ENCODE measurements around the gene IFT122.
A peak's percentile ranks its signal among the peaks of the same experiment; 100 is the strongest.
"Not testable (repeated sequence)": the region's sequence is repeated elsewhere in the genome, so short reads cannot be mapped to it uniquely, and the experiment has no call there.

IFT122 gene, protein sequence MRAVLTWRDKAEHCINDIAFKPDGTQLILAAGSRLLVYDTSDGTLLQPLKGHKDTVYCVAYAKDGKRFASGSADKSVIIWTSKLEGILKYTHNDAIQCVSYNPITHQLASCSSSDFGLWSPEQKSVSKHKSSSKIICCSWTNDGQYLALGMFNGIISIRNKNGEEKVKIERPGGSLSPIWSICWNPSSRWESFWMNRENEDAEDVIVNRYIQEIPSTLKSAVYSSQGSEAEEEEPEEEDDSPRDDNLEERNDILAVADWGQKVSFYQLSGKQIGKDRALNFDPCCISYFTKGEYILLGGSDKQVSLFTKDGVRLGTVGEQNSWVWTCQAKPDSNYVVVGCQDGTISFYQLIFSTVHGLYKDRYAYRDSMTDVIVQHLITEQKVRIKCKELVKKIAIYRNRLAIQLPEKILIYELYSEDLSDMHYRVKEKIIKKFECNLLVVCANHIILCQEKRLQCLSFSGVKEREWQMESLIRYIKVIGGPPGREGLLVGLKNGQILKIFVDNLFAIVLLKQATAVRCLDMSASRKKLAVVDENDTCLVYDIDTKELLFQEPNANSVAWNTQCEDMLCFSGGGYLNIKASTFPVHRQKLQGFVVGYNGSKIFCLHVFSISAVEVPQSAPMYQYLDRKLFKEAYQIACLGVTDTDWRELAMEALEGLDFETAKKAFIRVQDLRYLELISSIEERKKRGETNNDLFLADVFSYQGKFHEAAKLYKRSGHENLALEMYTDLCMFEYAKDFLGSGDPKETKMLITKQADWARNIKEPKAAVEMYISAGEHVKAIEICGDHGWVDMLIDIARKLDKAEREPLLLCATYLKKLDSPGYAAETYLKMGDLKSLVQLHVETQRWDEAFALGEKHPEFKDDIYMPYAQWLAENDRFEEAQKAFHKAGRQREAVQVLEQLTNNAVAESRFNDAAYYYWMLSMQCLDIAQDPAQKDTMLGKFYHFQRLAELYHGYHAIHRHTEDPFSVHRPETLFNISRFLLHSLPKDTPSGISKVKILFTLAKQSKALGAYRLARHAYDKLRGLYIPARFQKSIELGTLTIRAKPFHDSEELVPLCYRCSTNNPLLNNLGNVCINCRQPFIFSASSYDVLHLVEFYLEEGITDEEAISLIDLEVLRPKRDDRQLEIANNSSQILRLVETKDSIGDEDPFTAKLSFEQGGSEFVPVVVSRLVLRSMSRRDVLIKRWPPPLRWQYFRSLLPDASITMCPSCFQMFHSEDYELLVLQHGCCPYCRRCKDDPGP
- long read RNA-seq, transcript IFT122-202 (29 exons, 3,841 nt) = major isoform, 77 of 372 reads
- long read RNA-seq, transcript IFT122-204 (27 exons, 3,569 nt) = minor isoform, 36 of 372 reads
- long read RNA-seq, partial matches to known transcripts = 21 of 372 reads
- long read RNA-seq, other reads (novel, unspliced or antisense) = 235 of 372 reads

DNA sequence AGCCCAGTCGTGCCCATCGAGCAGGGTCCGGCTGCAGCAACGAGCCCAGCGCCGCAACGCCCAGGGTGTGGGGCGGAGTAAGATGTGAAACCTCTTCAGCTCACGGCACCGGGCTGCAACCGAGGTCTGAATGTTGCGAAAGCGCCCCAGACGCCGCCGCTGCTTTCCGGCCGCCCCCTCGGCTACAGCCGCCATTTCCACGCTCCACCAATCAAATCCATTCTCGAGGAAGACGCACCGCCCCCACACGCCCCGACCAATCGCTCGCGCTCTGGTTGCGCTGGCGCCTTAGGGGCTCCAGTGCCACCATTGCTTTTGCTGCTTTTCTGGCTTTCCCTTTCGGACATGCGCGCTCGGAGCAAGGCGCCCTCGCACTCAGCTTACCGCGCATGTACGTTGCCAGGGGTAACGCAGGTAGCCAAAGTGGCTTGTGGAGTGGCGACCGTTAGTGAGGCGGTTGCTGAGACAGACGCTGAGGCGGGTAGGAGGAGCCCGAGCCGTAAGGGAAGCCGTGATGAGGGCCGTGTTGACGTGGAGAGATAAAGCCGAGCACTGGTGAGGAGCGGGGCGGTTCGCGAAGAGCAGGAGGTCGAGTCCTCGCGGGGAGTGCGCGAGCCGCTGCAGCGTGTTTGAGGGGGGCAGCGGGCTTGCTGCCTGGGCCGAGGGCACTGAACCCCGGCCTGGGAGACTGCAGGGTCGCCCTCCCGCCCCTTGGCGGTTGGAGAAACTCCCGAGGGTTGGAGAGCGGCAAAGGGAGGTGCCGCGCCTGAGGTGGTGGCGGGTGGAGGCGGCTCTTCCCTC, at the start of gene IFT122, which contains the start of gene MBD4:
Gene IFT122, plus strand, starts transcription at position 408 of the 801 bp plus-strand sequence. Its CDS starts 107 bp downstream, at position 515.
Gene MBD4, minus strand, starts transcription at position 132 of the 801 bp plus-strand sequence. Its CDS starts 115 bp downstream, at position 17.
- H3K27me3 ChIP-seq (ENCODE audit: insufficient read depth, poor library complexity, severe bottlenecking) = no peaks in the 10 kb centered on the region
- peak; percentile 100 for DNase-seq (ENCODE audit: low read depth in 1 of 2, low spot score in 1 of 2)
- peak within 1 kb of the TSS; percentile 89 for H3K4me3 ChIP-seq (replicated peaks; ENCODE audit: insufficient read depth, low read length)
- peak; percentile 87 for TF ChIP-seq POLR2AphosphoS5 (IDR thresholded peaks at IDR 0.05; ENCODE audit: low read depth)
- TF ChIP-seq, protein P1, sequence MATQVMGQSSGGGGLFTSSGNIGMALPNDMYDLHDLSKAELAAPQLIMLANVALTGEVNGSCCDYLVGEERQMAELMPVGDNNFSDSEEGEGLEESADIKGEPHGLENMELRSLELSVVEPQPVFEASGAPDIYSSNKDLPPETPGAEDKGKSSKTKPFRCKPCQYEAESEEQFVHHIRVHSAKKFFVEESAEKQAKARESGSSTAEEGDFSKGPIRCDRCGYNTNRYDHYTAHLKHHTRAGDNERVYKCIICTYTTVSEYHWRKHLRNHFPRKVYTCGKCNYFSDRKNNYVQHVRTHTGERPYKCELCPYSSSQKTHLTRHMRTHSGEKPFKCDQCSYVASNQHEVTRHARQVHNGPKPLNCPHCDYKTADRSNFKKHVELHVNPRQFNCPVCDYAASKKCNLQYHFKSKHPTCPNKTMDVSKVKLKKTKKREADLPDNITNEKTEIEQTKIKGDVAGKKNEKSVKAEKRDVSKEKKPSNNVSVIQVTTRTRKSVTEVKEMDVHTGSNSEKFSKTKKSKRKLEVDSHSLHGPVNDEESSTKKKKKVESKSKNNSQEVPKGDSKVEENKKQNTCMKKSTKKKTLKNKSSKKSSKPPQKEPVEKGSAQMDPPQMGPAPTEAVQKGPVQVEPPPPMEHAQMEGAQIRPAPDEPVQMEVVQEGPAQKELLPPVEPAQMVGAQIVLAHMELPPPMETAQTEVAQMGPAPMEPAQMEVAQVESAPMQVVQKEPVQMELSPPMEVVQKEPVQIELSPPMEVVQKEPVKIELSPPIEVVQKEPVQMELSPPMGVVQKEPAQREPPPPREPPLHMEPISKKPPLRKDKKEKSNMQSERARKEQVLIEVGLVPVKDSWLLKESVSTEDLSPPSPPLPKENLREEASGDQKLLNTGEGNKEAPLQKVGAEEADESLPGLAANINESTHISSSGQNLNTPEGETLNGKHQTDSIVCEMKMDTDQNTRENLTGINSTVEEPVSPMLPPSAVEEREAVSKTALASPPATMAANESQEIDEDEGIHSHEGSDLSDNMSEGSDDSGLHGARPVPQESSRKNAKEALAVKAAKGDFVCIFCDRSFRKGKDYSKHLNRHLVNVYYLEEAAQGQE (IDR thresholded peaks at IDR 0.05; ENCODE audit: insufficient replicate concordance, low read depth) = peak; percentile 67
- TF ChIP-seq SPI1 (IDR thresholded peaks at IDR 0.05; ENCODE audit: borderline replicate concordance, low read depth) = no peak
- TF ChIP-seq, protein P2, sequence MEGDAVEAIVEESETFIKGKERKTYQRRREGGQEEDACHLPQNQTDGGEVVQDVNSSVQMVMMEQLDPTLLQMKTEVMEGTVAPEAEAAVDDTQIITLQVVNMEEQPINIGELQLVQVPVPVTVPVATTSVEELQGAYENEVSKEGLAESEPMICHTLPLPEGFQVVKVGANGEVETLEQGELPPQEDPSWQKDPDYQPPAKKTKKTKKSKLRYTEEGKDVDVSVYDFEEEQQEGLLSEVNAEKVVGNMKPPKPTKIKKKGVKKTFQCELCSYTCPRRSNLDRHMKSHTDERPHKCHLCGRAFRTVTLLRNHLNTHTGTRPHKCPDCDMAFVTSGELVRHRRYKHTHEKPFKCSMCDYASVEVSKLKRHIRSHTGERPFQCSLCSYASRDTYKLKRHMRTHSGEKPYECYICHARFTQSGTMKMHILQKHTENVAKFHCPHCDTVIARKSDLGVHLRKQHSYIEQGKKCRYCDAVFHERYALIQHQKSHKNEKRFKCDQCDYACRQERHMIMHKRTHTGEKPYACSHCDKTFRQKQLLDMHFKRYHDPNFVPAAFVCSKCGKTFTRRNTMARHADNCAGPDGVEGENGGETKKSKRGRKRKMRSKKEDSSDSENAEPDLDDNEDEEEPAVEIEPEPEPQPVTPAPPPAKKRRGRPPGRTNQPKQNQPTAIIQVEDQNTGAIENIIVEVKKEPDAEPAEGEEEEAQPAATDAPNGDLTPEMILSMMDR (IDR thresholded peaks at IDR 0.05; ENCODE audit: insufficient read depth, low read length) = no peak
- TF ChIP-seq GABPA (IDR thresholded peaks at IDR 0.05; ENCODE audit: low read depth) = 0 out of 2 replicates have a peak, but pooled peaks have one; percentile 5
- H3K27ac ChIP-seq (replicated peaks) = peak within 1 kb of the TSS; percentile 95

DNA sequence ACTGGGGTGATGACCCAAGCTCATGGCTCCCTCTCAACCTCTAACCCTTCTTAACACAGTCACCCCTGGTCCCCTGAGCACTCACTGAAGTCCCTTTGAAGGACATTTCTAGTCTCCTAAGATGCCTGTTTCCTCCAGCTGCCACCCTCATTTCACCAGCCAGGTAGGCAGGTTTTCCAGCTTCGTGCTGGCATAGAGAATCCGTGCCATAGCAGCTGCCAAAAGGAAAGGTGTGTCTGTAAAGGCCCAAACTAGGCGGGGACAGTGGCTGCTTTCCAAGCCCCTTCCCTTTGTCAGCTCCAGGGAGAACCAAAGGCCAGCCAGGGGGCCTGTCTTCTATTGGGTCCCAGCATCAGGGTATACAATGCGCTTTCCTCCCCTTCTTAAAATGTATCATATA, 48.4 kb upstream of the IFT122 start:
- H3K4me3 ChIP-seq (replicated peaks; ENCODE audit: insufficient read depth, low read length); H3K27me3 ChIP-seq (ENCODE audit: insufficient read depth, poor library complexity, severe bottlenecking); DNase-seq (ENCODE audit: low read depth in 1 of 2, low spot score in 1 of 2); H3K27ac ChIP-seq (replicated peaks): not testable (repeated sequence)

DNA sequence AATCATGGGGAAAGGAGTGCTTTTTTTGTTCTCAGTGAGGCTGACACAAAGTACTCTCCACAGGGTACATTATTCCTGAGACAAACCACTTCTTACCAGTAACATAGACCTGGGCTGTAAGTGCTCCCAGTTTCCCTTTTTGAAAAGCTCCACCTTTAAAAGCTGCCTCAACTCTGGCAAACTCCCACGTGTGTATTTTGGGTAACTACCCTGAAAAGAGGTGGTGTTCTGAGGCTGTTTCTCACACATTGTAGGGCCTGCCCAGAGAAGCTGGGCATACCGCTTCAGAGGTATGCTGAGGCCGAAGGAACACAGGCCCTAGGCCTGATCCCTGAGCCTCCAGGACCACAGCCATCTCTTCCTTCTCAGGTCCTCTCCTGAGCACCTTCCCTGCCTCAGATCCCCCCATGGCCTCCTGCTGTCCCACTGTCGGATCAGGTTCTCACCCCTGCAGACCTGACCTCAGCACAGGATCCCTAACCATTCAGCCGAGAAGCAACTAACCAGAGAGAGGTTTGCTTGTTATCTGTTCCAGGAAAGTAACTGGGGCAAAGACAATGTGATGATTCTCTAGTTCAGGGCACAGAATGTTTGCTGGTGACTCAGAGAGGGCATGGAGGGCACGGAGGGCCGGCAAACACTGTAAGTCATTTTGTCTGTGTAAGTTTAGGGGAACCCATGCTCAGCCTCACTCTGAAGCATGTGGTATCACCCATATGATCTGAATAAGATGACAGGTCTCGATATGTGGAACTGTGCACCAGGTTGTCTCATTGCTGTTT, 47.7 kb upstream of the IFT122 start:
- H3K27ac ChIP-seq (replicated peaks); H3K27me3 ChIP-seq (ENCODE audit: insufficient read depth, poor library complexity, severe bottlenecking); DNase-seq (ENCODE audit: low read depth in 1 of 2, low spot score in 1 of 2); H3K4me3 ChIP-seq (replicated peaks; ENCODE audit: insufficient read depth, low read length): not testable (repeated sequence)

DNA sequence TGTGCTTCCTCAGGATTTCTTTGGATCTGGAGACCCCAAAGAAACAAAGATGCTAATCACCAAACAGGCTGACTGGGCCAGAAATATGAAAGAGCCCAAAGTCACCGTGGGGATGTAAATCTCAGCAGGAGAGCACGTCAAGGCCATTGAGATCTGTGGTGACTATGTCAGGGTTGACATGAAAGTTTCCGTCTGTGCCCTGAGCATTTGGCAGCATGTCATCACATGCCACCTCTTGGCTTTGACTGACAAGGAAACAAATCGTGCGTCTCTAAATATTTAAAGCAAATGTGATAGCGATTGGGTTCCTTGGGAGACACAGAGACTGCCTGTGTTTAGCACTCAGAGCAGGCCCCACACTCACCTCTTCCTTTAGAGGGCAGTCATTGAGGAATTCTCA, 46.8 kb upstream of the IFT122 start:
- no peak overlapping the region for H3K27ac ChIP-seq (replicated peaks)
- H3K27me3 ChIP-seq (ENCODE audit: insufficient read depth, poor library complexity, severe bottlenecking) = no peaks in the 10 kb centered on the region
- TF ChIP-seq GABPA (IDR thresholded peaks at IDR 0.05; ENCODE audit: low read depth) = no peak
- TF ChIP-seq, protein P2 (IDR thresholded peaks at IDR 0.05; ENCODE audit: insufficient read depth, low read length) = no peak
- TF ChIP-seq POLR2AphosphoS5 (IDR thresholded peaks at IDR 0.05; ENCODE audit: low read depth) = no peak
- TF ChIP-seq SPI1 (IDR thresholded peaks at IDR 0.05; ENCODE audit: borderline replicate concordance, low read depth) = no peak
- TF ChIP-seq, protein P1 (IDR thresholded peaks at IDR 0.05; ENCODE audit: insufficient replicate concordance, low read depth) = no peak
- DNase-seq (ENCODE audit: low read depth in 1 of 2, low spot score in 1 of 2) = no peak
- H3K4me3 ChIP-seq (replicated peaks; ENCODE audit: insufficient read depth, low read length) = no peak overlapping the region

DNA sequence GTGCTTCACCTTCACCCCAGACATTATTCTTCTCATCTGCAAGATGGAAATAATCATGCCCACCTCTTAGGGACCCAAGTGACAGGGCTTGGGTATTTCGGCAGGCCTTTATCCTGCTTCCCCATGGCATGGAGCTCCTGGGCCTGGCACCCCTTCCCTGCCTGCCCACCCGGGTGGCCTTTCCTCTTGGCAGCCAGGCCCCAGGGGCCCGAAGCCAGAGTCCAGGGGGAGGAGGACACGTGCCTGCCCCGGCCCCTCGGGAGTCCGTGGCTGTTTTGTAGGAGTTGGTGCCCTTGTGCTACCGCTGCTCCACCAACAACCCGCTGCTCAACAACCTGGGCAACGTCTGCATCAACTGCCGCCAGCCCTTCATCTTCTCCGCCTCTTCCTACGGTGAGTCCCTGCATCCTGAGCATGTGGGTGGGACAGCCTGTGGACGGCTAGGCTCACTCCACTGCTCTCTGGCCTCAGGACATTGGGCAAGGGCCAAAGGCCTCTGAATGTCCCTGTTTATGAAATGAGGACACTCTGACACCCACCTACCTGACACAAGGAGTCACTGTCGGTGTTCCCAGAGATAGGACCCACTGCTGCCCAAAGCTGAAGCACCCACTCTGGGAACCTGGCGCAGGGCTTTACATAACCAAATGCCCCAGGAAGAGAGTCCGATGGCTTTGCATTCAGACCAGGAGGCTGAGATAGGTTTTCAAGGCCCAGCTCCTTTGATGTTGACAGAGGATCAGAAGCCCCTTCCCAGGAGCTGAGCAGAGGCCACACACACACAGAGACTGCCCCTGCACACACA, 46.1 kb upstream of the IFT122 start:
- H3K27me3 ChIP-seq (ENCODE audit: insufficient read depth, poor library complexity, severe bottlenecking); H3K27ac ChIP-seq (replicated peaks); H3K4me3 ChIP-seq (replicated peaks; ENCODE audit: insufficient read depth, low read length); DNase-seq (ENCODE audit: low read depth in 1 of 2, low spot score in 1 of 2): not testable (repeated sequence)
